B cell (primary cell): Measurements from ENCODE around the gene RTTN. TPM values are rescaled to one million over a fixed set of nuclear protein-coding genes. Genes with fewer than 3 reads are reported as not detected.

Source experiments
- ATAC-seq: fragments of 200-7000 bp; cut with Tn5 transposase; one replicate; pipeline ENCODE4 v1.10.0; 2021; ENCODE audit warnings: low read depth, mild to moderate bottlenecking, moderate number of reproducible peaks, moderate library complexity
- CTCF ChIA-PET: fragments of 350-600 bp; sonication (Branson Sonifier 250); formaldehyde crosslinking; loops from one replicate; lab custom pipeline; 2021; ENCODE audit warnings: antibody characterized with exemption, inconsistent platforms; lab: Charles Lee
- POLR2A ChIA-PET: fragments of 350-600 bp; sonication (Branson Sonifier 250); formaldehyde crosslinking; loops from one replicate; lab custom pipeline; 2021; ENCODE audit warnings: antibody characterized with exemption; lab: Charles Lee
- DNase-seq: peaks from one replicate; pipeline ENCODE4 v3.0.0; 2013
- H2AFZ ChIP-seq: 2 replicates; pipeline ENCODE4 v1.6.1; 2012; ENCODE audit warnings: mild to moderate bottlenecking, low read depth, low read length; ENCODE audit not compliant: insufficient read depth, poor library complexity, severe bottlenecking
- H3K27ac ChIP-seq, 2 donors: 1 replicate in 1 of 2; 2 replicates in 1 of 2; pipeline ENCODE4 v1.5.1; 2012 to 2013; ENCODE audit warnings: low read length in 2 of 2, mild to moderate bottlenecking in 2 of 2, moderate library complexity in 1 of 2
- H3K27me3 ChIP-seq, 4 experiments: fragments of 200-600 bp in 1 of 4; sonication (generic) in 1 of 4; replicated peaks in 1 of 4; 1 replicate in 2 of 4; 2 replicates in 2 of 4; pipeline versions ENCODE4 v1.6.1 to v1.7.0; 2013 to 2016; ENCODE audit warnings: low read length in 3 of 4, mild to moderate bottlenecking in 2 of 4, mixed read lengths in 1 of 4, moderate library complexity in 1 of 4; ENCODE audit not compliant: insufficient read depth in 4 of 4, control insufficient read depth in 3 of 4; ENCODE audit errors: control extremely low read depth in 1 of 4
- H3K36me3 ChIP-seq, 2 experiments: replicated peaks in 1 of 2; 1 replicate in 1 of 2; 2 replicates in 1 of 2; pipeline versions ENCODE4 v1.6.1 to v1.7.1; 2013; ENCODE audit warnings: low read length in 1 of 2; ENCODE audit not compliant: insufficient read depth in 2 of 2, control insufficient read depth in 1 of 2; ENCODE audit errors: control extremely low read depth in 1 of 2, extremely low read depth in 1 of 2
- H3K4me1 ChIP-seq, 2 donors: fragments of 200-600 bp in 1 of 2; sonication (generic) in 1 of 2; 1 replicate in 1 of 2; 2 replicates in 1 of 2; pipeline versions ENCODE4 v1.5.1 to v1.6.1; 2013 to 2017; ENCODE audit warnings: low read length in 2 of 2; ENCODE audit not compliant: control insufficient read depth in 2 of 2, insufficient read depth in 2 of 2
- H3K4me2 ChIP-seq: replicated peaks from 2 replicates; pipeline ENCODE3; 2012; ENCODE audit warnings: mild to moderate bottlenecking, low read depth, low read length; ENCODE audit not compliant: poor library complexity, severe bottlenecking
- H3K4me3 ChIP-seq, 5 experiments: fragments of 200-600 bp in 1 of 5; sonication (generic) in 1 of 5; 1 replicate in 3 of 5; 2 replicates in 2 of 5; pipeline versions ENCODE4 v1.5.1 to v1.7.0; 2011 to 2016; ENCODE audit warnings: low read length in 4 of 5, mild to moderate bottlenecking in 4 of 5, low read depth in 2 of 5, control low read depth in 1 of 5, moderate library complexity in 1 of 5; ENCODE audit not compliant: insufficient read depth in 1 of 5; ENCODE audit errors: control extremely low read depth in 1 of 5, extremely low read depth in 1 of 5
- H3K79me2 ChIP-seq: fragments of 200-600 bp; sonication (generic); one replicate; pipeline ENCODE4 v1.6.0; 2016; ENCODE audit warnings: low read length; ENCODE audit not compliant: control insufficient read depth, insufficient read depth
- H3K9ac ChIP-seq: fragments of 200-600 bp; sonication (generic); 2 replicates; pipeline ENCODE4 v1.6.1; 2017; ENCODE audit warnings: mild to moderate bottlenecking, low read length, moderate library complexity
- H3K9me3 ChIP-seq, 3 donors: one replicate each; pipeline versions ENCODE4 v1.6.1 to v1.7.1; 2013; ENCODE audit warnings: low read length in 2 of 3; ENCODE audit not compliant: control insufficient read depth in 2 of 3, insufficient read depth in 1 of 3; ENCODE audit errors: control extremely low read depth in 1 of 3
- H4K20me1 ChIP-seq: 2 replicates; pipeline ENCODE4 v1.6.0; 2012; ENCODE audit warnings: mild to moderate bottlenecking, low read length; ENCODE audit not compliant: insufficient read depth, control insufficient read depth, poor library complexity, severe bottlenecking
- H3K27ac Mint-ChIP-seq: one replicate; pipeline ENCODE4 v1.8.0; 2021; ENCODE audit warnings: mixed read lengths
- H3K27me3 Mint-ChIP-seq: one replicate; pipeline ENCODE4 v1.8.0; 2021; ENCODE audit warnings: mixed read lengths
- H3K4me1 Mint-ChIP-seq: one replicate; pipeline ENCODE4 v1.8.0; 2021; ENCODE audit warnings: mixed read lengths
- H3K4me3 Mint-ChIP-seq: one replicate; pipeline ENCODE4 v1.8.0; 2021; ENCODE audit warnings: mixed read lengths
- H3K9me3 Mint-ChIP-seq: one replicate; pipeline ENCODE4 v1.8.0; 2022; ENCODE audit warnings: mixed read lengths; ENCODE audit not compliant: insufficient read depth
- EZH2 ChIP-seq: IDR thresholded peaks from 2 replicates; pipeline ENCODE4 v1.6.1; 2012; ENCODE audit warnings: borderline replicate concordance, low read depth, mild to moderate bottlenecking, moderate library complexity, low read length; ENCODE audit not compliant: insufficient read depth, poor library complexity, severe bottlenecking
- WGBS: methylation state at CpG from one replicate; pipeline ENCODE4 v1.1.5; 2013; ENCODE audit warnings: missing lambda C conversion rate; ENCODE audit not compliant: insufficient coverage; 5-methylcytosine and 5-hydroxymethylcytosine counted together
- intact Hi-C: fragments of 100-400 bp; cut with micrococcal nuclease; formaldehyde crosslinking; loops from one replicate; pipeline ENCODE4 v1.10.0; 2022
- polyA plus RNA-seq: library from polyadenylated mRNA; depleted of rRNA; stranded (reverse); fragments of >200 nt; gene quantifications from 2 replicates; pipeline ENCODE4 v1.2.3, GENCODE V29; 2012
- total RNA-seq, 2 donors: library from RNA; stranded (reverse); fragments of 120-200 nt in 1 of 2; gene quantifications; 1 replicate in 1 of 2; 2 replicates in 1 of 2; pipeline versions ENCODE4 v1.2.3 to v1.2.4, GENCODE V29; 2013 to 2022
- TF ChIP-seq, protein P1 (sequence below): fragments of 200-600 bp; IDR thresholded peaks from one replicate; pipeline ENCODE4 v1.8.0; 2022; ENCODE audit warnings: antibody characterized with exemption, mild to moderate bottlenecking

Gene RTTN
- total and polyA plus RNA-seq, 2 donors (not counting 1 experiment from before 2014, with no cell fraction given), result 10.0 to 41.2 TPM

DNA sequence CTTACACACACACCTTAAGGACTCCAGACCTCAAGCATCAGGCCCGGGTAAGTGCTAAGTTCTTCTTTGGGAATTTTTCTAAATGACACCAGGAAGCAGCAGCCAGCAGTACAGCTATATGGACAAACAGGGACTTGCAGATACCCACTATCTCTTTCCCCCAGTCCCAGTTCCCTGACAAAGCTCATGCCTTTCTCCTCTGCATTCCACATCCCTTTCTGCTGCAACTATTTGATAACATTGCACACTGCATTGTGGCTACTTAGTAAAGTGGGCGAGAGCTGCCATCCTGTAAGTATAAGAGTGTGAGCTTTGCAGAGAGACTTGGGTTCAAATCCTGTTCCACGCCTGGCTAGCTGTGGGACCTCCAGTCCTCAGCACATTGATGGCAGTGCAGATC lies 243.8 kb downstream of the RTTN start:
- TF ChIP-seq EZH2, result no peak
- TF ChIP-seq, protein P1, sequence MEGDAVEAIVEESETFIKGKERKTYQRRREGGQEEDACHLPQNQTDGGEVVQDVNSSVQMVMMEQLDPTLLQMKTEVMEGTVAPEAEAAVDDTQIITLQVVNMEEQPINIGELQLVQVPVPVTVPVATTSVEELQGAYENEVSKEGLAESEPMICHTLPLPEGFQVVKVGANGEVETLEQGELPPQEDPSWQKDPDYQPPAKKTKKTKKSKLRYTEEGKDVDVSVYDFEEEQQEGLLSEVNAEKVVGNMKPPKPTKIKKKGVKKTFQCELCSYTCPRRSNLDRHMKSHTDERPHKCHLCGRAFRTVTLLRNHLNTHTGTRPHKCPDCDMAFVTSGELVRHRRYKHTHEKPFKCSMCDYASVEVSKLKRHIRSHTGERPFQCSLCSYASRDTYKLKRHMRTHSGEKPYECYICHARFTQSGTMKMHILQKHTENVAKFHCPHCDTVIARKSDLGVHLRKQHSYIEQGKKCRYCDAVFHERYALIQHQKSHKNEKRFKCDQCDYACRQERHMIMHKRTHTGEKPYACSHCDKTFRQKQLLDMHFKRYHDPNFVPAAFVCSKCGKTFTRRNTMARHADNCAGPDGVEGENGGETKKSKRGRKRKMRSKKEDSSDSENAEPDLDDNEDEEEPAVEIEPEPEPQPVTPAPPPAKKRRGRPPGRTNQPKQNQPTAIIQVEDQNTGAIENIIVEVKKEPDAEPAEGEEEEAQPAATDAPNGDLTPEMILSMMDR, result no peak
- Mint-ChIP-seq H3K27me3 (no peaks in the 10 kb centered on the region), H3K9me3 (no peaks in the 10 kb centered on the region), H3K4me3 (no peak overlapping the region), H3K4me1 (peaks cover 8% of the 10 kb centered on the region), H3K27ac (no peak overlapping the region)
- POLR2A ChIA-PET, result no interaction called here
- Histone ChIP-seq H3K27ac (no peak overlapping the region), H3K36me3 (no peaks in the 10 kb centered on the region), H3K4me3 (no peak overlapping the region), H3K9me3 (no peaks in the 10 kb centered on the region), H4K20me1 (no peaks in the 10 kb centered on the region), H3K4me1 (peaks cover 10 to 28% of the 10 kb centered on the region in 2 donors), H3K79me2 (no peaks in the 10 kb centered on the region), H3K9ac (no peak overlapping the region), H3K27me3 (no peaks in the 10 kb centered on the region), H2AFZ (no peak overlapping the region), H3K4me2 (no peak overlapping the region)
- 100% methylated on average over 3 of the region's 3 CpGs for WGBS
- intact Hi-C loops, result no loop called here
- ATAC-seq (no peak), DNase-seq (no peak)
- CTCF ChIA-PET, result no interaction called here

DNA sequence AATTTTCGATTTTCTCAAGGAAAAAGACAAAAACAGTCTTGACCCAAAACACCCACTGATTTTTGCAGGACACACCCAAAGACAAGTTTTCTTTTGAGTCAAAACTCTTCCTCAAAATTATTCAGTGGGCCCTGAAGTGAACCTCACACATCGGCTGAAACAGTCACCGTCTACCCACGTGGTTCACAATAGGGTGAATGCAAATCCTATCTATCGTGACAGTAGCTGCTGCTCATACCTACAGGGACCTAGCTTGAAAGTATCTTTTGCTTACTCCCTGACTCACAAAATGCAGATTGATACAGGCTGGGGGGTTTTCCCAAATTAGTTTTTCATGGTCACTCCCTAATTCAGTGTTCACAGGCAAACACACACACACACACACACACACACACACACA lies 247.1 kb downstream of the RTTN start:
- H3K4me1 ChIP-seq, result peaks cover 10 to 28% of the 10 kb centered on the region in 2 donors
- no peaks in the 10 kb centered on the region for H3K79me2 ChIP-seq
- H3K4me2 ChIP-seq, result no peak overlapping the region
- Mint-ChIP-seq H3K9me3 (no peaks in the 10 kb centered on the region), H3K4me1 (peaks cover 10% of the 10 kb centered on the region), H3K27ac (no peak overlapping the region), H3K27me3 (no peaks in the 10 kb centered on the region), H3K4me3 (no peak overlapping the region)
- peak overlapping the region in 1 of 2 donors; percentile 52 for H3K27ac ChIP-seq
- no peak overlapping the region for H3K9ac ChIP-seq
- H3K36me3 ChIP-seq, result no peaks in the 10 kb centered on the region
- ATAC-seq (peak; percentile 28), DNase-seq (peak; percentile 32)
- H3K4me3 ChIP-seq, result no peak overlapping the region
- POLR2A ChIA-PET, result no interaction called here
- CTCF ChIA-PET, result no interaction called here
- H3K27me3 ChIP-seq, result no peaks in the 10 kb centered on the region
- no peaks in the 10 kb centered on the region for H3K9me3 ChIP-seq
- WGBS, result 66% methylated on average over 4 of the region's 5 CpGs
- no peaks in the 10 kb centered on the region for H4K20me1 ChIP-seq
- intact Hi-C loops, result no loop called here
- H2AFZ ChIP-seq, result no peak overlapping the region
- TF ChIP-seq, protein P1, result no peak
- no peak for TF ChIP-seq EZH2
